ENCODE results near the gene ZSCAN31. TPM values are rescaled to one million over a fixed set of nuclear protein-coding genes. Genes with fewer than 3 reads are reported as not detected.
"Not testable (repeated sequence)": the region's sequence is repeated elsewhere in the genome, so short reads cannot be mapped to it uniquely, and the experiment has no call there.

ZSCAN31 gene
- total RNA-seq, 1 donor from 2014 or later, result 3.6 TPM

GRCh38 chr6:28311139-28311823 is 24.7 kb downstream of the ZSCAN31 start:
- no peak overlapping the region for H3K4me3 Mint-ChIP-seq
- no peaks in the 10 kb centered on the region for H3K36me3 Mint-ChIP-seq (ENCODE audit: low read depth)
- POLR2A ChIA-PET, result no interaction called here
- no peaks in the 10 kb centered on the region for H3K4me1 Mint-ChIP-seq
- no peak overlapping the region for H3K27ac Mint-ChIP-seq
- intact Hi-C loops (cut with micrococcal nuclease), result no loop called here
- CTCF ChIA-PET, result no interaction called here
- peaks cover 4% of the 10 kb centered on the region for H3K27me3 Mint-ChIP-seq
- TF ChIP-seq CTCF (IDR thresholded peaks at IDR 0.05), result no peak
- DNase-seq (no peak), ATAC-seq (ENCODE audit: low read depth) (no peak)
- H3K9me3 Mint-ChIP-seq, result peaks cover 2% of the 10 kb centered on the region

- not testable (repeated sequence) for ATAC-seq (ENCODE audit: low read depth); H3K4me1 Mint-ChIP-seq; DNase-seq
Observed at GRCh38 chr6:28306363-28306762, 29.6 kb downstream of the ZSCAN31 start.

GRCh38 chr6:28303570-28303969 is 32.4 kb downstream of the ZSCAN31 start:
- Mint-ChIP-seq H3K27ac (no peak overlapping the region), H3K36me3 (ENCODE audit: low read depth) (no peaks in the 10 kb centered on the region), H3K4me1 (peaks cover 5% of the 10 kb centered on the region), H3K27me3 (no peaks in the 10 kb centered on the region), H3K9me3 (peaks cover 5% of the 10 kb centered on the region), H3K4me3 (no peak overlapping the region)
- intact Hi-C loops (cut with micrococcal nuclease), result no loop called here
- DNase-seq (no peak), ATAC-seq (ENCODE audit: low read depth) (no peak)
- ChIA-PET CTCF (no interaction called here), POLR2A (no interaction called here)
- no peak for TF ChIP-seq CTCF (IDR thresholded peaks at IDR 0.05)

More at GRCh38 chr6:28306363-28306762, 29.6 kb downstream of the ZSCAN31 start:
- CTCF ChIA-PET; H3K9me3 Mint-ChIP-seq; intact Hi-C loops (cut with micrococcal nuclease); H3K4me3 Mint-ChIP-seq; H3K27ac Mint-ChIP-seq; H3K36me3 Mint-ChIP-seq (ENCODE audit: low read depth); POLR2A ChIA-PET; H3K27me3 Mint-ChIP-seq: not testable (repeated sequence)

GRCh38 chr6:28296520-28297060 is 39.4 kb downstream of the ZSCAN31 start:
- intact Hi-C loops (cut with micrococcal nuclease), result no loop called here
- TF ChIP-seq CTCF (IDR thresholded peaks at IDR 0.05), result no peak
- Mint-ChIP-seq H3K27me3 (no peaks in the 10 kb centered on the region), H3K4me3 (no peak overlapping the region), H3K36me3 (ENCODE audit: low read depth) (no peaks in the 10 kb centered on the region), H3K9me3 (no peaks in the 10 kb centered on the region), H3K4me1 (no peaks in the 10 kb centered on the region), H3K27ac (no peak overlapping the region)
- ATAC-seq (ENCODE audit: low read depth), result no peak
- ChIA-PET CTCF (no interaction called here), POLR2A (no interaction called here)
- no peak for DNase-seq

- Mint-ChIP-seq H3K27ac (no peak overlapping the region), H3K4me3 (no peak overlapping the region), H3K27me3 (no peaks in the 10 kb centered on the region), H3K36me3 (ENCODE audit: low read depth) (no peaks in the 10 kb centered on the region), H3K4me1 (no peaks in the 10 kb centered on the region), H3K9me3 (no peaks in the 10 kb centered on the region)
- no peak for ATAC-seq (ENCODE audit: low read depth)
- ChIA-PET POLR2A (no interaction called here), CTCF (no interaction called here)
- no peak for DNase-seq
- intact Hi-C loops (cut with micrococcal nuclease), result no loop called here
- TF ChIP-seq CTCF (IDR thresholded peaks at IDR 0.05), result no peak
Observed at GRCh38 chr6:28295326-28295725, 40.6 kb downstream of the ZSCAN31 start.

Measured in activated B cell treated with CpG ODN at 0.5 μM for 24 hours (primary cell).